Measurements from ENCODE around the gene DOCK2. TPM values are rescaled to one million over a fixed set of nuclear protein-coding genes. Genes with fewer than 3 reads are reported as not detected.
"Not testable (repeated sequence)": the region's sequence is repeated elsewhere in the genome, so short reads cannot be mapped to it uniquely, and the experiment has no call there.

The DOCK2 gene
- polyA plus RNA-seq, 1 experiment = 1.6 TPM

- no peak for DNase-seq (ENCODE audit: low read depth, low spot score)
- no peaks in the 10 kb centered on the region for H3K27me3 ChIP-seq (ENCODE audit: control insufficient read depth, insufficient read depth, low read length)
- no peak for TF ChIP-seq CTCF (IDR thresholded peaks at IDR 0.05; ENCODE audit: low read depth, low read length)
- no peak overlapping the region for H3K4me3 ChIP-seq (ENCODE audit: low read depth, low read length)
- no peaks in the 10 kb centered on the region; the same call in 1 of the 2 replicates for H3K9me3 ChIP-seq (ENCODE audit: control insufficient read depth, insufficient read depth, low read length)
- no peak overlapping the region for H3K27ac ChIP-seq (ENCODE audit: low read depth, low read length)
- ChIA-PET POLR2A (no interaction called here), CTCF (interaction anchor here (1.7 kb wide), 1 partner anchor 328 kb away, joined by 7 read pairs; the partner anchor contains the start of gene INSYN2B)
Observed at GRCh38 chr5:169652057-169652456, 15.0 kb downstream of the DOCK2 start.

GRCh38 chr5:169653091-169653490 lies 16.0 kb downstream of the DOCK2 start:
- CTCF ChIA-PET = interaction anchor here (1.7 kb wide), 1 partner anchor 327 kb away, joined by 7 read pairs; the partner anchor contains the start of gene INSYN2B

GRCh38 chr5:169655353-169655752 lies 18.3 kb downstream of the DOCK2 start:
- ChIA-PET POLR2A (no interaction called here), CTCF (interaction anchor here (1.0 kb wide), 1 partner anchor 325 kb away, joined by 5 read pairs; no protein-coding TSS in a partner anchor)
- no peak for TF ChIP-seq CTCF (IDR thresholded peaks at IDR 0.05; ENCODE audit: low read depth, low read length)
- H3K9me3 ChIP-seq (ENCODE audit: control insufficient read depth, insufficient read depth, low read length) = no peaks in the 10 kb centered on the region; the same call in 1 of the 2 replicates
- no peak for DNase-seq (ENCODE audit: low read depth, low spot score)
- no peak overlapping the region for H3K27ac ChIP-seq (ENCODE audit: low read depth, low read length)
- H3K27me3 ChIP-seq (ENCODE audit: control insufficient read depth, insufficient read depth, low read length) = no peaks in the 10 kb centered on the region
- H3K4me3 ChIP-seq (ENCODE audit: low read depth, low read length) = no peak overlapping the region

More at GRCh38 chr5:169653091-169653490, 16.0 kb downstream of the DOCK2 start:
- TF ChIP-seq CTCF (IDR thresholded peaks at IDR 0.05; ENCODE audit: low read depth, low read length) = no peak
- DNase-seq (ENCODE audit: low read depth, low spot score) = no peak
- no peaks in the 10 kb centered on the region for H3K27me3 ChIP-seq (ENCODE audit: control insufficient read depth, insufficient read depth, low read length)
- no peak overlapping the region for H3K4me3 ChIP-seq (ENCODE audit: low read depth, low read length)
- H3K9me3 ChIP-seq (ENCODE audit: control insufficient read depth, insufficient read depth, low read length) = no peaks in the 10 kb centered on the region; the same call in 1 of the 2 replicates
- H3K27ac ChIP-seq (ENCODE audit: low read depth, low read length) = no peak overlapping the region
- POLR2A ChIA-PET = no interaction called here

- Histone ChIP-seq H3K9me3 (ENCODE audit: control insufficient read depth, insufficient read depth, low read length) (no peaks in the 10 kb centered on the region; the same call in 1 of the 2 replicates), H3K27me3 (ENCODE audit: control insufficient read depth, insufficient read depth, low read length) (no peaks in the 10 kb centered on the region), H3K27ac (ENCODE audit: low read depth, low read length) (no peak overlapping the region), H3K4me3 (ENCODE audit: low read depth, low read length) (no peak overlapping the region)
- ChIA-PET POLR2A (no interaction called here), CTCF (interaction anchor here (0.9 to 1.0 kb wide), 2 partner anchors 13 to 324 kb away, joined by 3 read pairs; partner anchors contain the start of gene INSYN2B)
- no peak for DNase-seq (ENCODE audit: low read depth, low spot score)
- TF ChIP-seq CTCF (IDR thresholded peaks at IDR 0.05; ENCODE audit: low read depth, low read length) = no peak
Observed at GRCh38 chr5:169656125-169656901, 19.2 kb downstream of the DOCK2 start.

- ChIA-PET CTCF (interaction anchor here (0.9 to 1.0 kb wide), 2 partner anchors 12 to 323 kb away, joined by 3 read pairs; partner anchors contain the start of gene INSYN2B), POLR2A (no interaction called here)
- H3K27ac ChIP-seq (ENCODE audit: low read depth, low read length) = no peak overlapping the region
- H3K4me3 ChIP-seq (ENCODE audit: low read depth, low read length) = no peak overlapping the region
- no peaks in the 10 kb centered on the region; the same call in 1 of the 2 replicates for H3K9me3 ChIP-seq (ENCODE audit: control insufficient read depth, insufficient read depth, low read length)
- H3K27me3 ChIP-seq (ENCODE audit: control insufficient read depth, insufficient read depth, low read length) = no peaks in the 10 kb centered on the region
- DNase-seq (ENCODE audit: low read depth, low spot score) = no peak
- TF ChIP-seq CTCF (IDR thresholded peaks at IDR 0.05; ENCODE audit: low read depth, low read length) = no peak
Observed at GRCh38 chr5:169657127-169657526, 20.1 kb downstream of the DOCK2 start.

- H3K4me3 ChIP-seq (ENCODE audit: low read depth, low read length) = not testable (repeated sequence)
- CTCF ChIA-PET = interaction anchor here (1.2 kb wide), 1 partner anchor 318 kb away, joined by 3 read pairs; the partner anchor contains the start of gene INSYN2B
Observed at GRCh38 chr5:169662451-169662850, 25.4 kb downstream of the DOCK2 start.

More at GRCh38 chr5:169662451-169662850, 25.4 kb downstream of the DOCK2 start:
- H3K9me3 ChIP-seq (ENCODE audit: control insufficient read depth, insufficient read depth, low read length); POLR2A ChIA-PET; H3K27me3 ChIP-seq (ENCODE audit: control insufficient read depth, insufficient read depth, low read length); H3K27ac ChIP-seq (ENCODE audit: low read depth, low read length); DNase-seq (ENCODE audit: low read depth, low spot score): not testable (repeated sequence)

All from AG04450 (cell line).